ENCODE data around the gene IFITM2.

- TF ChIP-seq CTCF (IDR thresholded peaks at IDR 0.05; ENCODE audit: low read depth, low read length) (no peak), POLR2A (IDR thresholded peaks at IDR 0.05; ENCODE audit: extremely low read depth, insufficient read length) (no peak), MAX (IDR thresholded peaks at IDR 0.05; ENCODE audit: low read depth, low read length) (no peak; the same call in 1 of the 2 replicates)
Measured at GRCh38 chr11:313304-313786, 5.7 kb downstream of the IFITM2 start.
